ENCODE measurements around the gene FARS2.

GRCh38 chr6:5302220-5302946 is 41.1 kb downstream of the FARS2 start:
- TF ChIP-seq, protein P1, sequence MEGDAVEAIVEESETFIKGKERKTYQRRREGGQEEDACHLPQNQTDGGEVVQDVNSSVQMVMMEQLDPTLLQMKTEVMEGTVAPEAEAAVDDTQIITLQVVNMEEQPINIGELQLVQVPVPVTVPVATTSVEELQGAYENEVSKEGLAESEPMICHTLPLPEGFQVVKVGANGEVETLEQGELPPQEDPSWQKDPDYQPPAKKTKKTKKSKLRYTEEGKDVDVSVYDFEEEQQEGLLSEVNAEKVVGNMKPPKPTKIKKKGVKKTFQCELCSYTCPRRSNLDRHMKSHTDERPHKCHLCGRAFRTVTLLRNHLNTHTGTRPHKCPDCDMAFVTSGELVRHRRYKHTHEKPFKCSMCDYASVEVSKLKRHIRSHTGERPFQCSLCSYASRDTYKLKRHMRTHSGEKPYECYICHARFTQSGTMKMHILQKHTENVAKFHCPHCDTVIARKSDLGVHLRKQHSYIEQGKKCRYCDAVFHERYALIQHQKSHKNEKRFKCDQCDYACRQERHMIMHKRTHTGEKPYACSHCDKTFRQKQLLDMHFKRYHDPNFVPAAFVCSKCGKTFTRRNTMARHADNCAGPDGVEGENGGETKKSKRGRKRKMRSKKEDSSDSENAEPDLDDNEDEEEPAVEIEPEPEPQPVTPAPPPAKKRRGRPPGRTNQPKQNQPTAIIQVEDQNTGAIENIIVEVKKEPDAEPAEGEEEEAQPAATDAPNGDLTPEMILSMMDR (conservative IDR thresholded peaks at IDR 0.05; ENCODE audit: low read length): no peak
- no peak for TF ChIP-seq EZH2phosphoT487 (IDR thresholded peaks at IDR 0.05; ENCODE audit: borderline replicate concordance, low read depth, low read length)
